PC-3 (cell line): ENCODE data around the gene ABHD2. TPM values are rescaled to one million over a fixed set of nuclear protein-coding genes. Genes with fewer than 3 reads are reported as not detected.

Experiments
- ATAC-seq: fragments of 200-7000 bp; cut with Tn5 transposase; 2 replicates; pipeline ENCODE4 v1.9.1; 2020; ENCODE audit warnings: mild to moderate bottlenecking, moderate library complexity
- BruUV-seq: library from RNA; stranded (reverse); fragments of 400-500 nt; replicated peaks from 2 replicates; lab custom pipeline; 2021; lab: Mats Ljungman, UMichigan
- CTCF ChIA-PET: fragments of 300-600 bp; sonication (Branson Sonifier 250); formaldehyde crosslinking; loops from one replicate; lab custom pipeline; 2022; ENCODE audit warnings: antibody characterized with exemption; lab: Charles Lee
- POLR2A ChIA-PET: fragments of 300-600 bp; sonication (Branson Sonifier 250); formaldehyde crosslinking; loops from one replicate; lab custom pipeline; 2022; ENCODE audit warnings: antibody characterized with exemption; ENCODE audit not compliant: unreplicated experiment; lab: Charles Lee
- DNase-seq: peaks from one replicate; pipeline ENCODE4 v3.0.0-alpha.2; 2015
- H2AFZ ChIP-seq: fragments of 300-600 bp; sonication (generic); 2 replicates; pipeline ENCODE4 v1.6.0; 2016; ENCODE audit warnings: antibody characterized with exemption, low read length
- H3F3A ChIP-seq: fragments of 300-600 bp; sonication (generic); one replicate; pipeline ENCODE4 v1.6.0; 2017; ENCODE audit warnings: antibody characterized with exemption, low read length, control low read depth, mild to moderate bottlenecking; ENCODE audit not compliant: unreplicated experiment
- H3K27ac ChIP-seq: fragments of 300-600 bp; sonication (generic); 2 replicates; pipeline ENCODE4 v1.5.1; 2016; ENCODE audit warnings: mild to moderate bottlenecking, low read length
- H3K27me3 ChIP-seq: fragments of 300-600 bp; sonication (generic); 2 replicates; pipeline ENCODE4 v1.6.1; 2016; ENCODE audit warnings: low read length, mixed read lengths
- H3K36me3 ChIP-seq: fragments of 300-600 bp; sonication (generic); 2 replicates; pipeline ENCODE4 v1.6.1; 2016; ENCODE audit warnings: low read depth, mixed run types, low read length, mixed read lengths
- H3K4me1 ChIP-seq: fragments of 300-600 bp; sonication (generic); 2 replicates; pipeline ENCODE4 v1.5.1; 2016; ENCODE audit warnings: low read length; ENCODE audit not compliant: insufficient read depth
- H3K4me2 ChIP-seq: fragments of 300-600 bp; sonication (generic); 2 replicates; pipeline ENCODE4 v1.6.0; 2016; ENCODE audit warnings: low read length
- H3K4me3 ChIP-seq: fragments of 300-600 bp; sonication (generic); 2 replicates; pipeline ENCODE4 v1.5.1; 2016; ENCODE audit warnings: mild to moderate bottlenecking, low read length, mixed read lengths
- H3K79me2 ChIP-seq: fragments of 300-600 bp; sonication (generic); 2 replicates; pipeline ENCODE4 v1.6.1; 2017; ENCODE audit warnings: low read length, mixed read lengths
- H3K9ac ChIP-seq: fragments of 300-600 bp; sonication (generic); 2 replicates; pipeline ENCODE4 v1.6.0; 2016; ENCODE audit warnings: mild to moderate bottlenecking, low read length
- H3K9me2 ChIP-seq: fragments of 300-600 bp; sonication (generic); replicated peaks from 2 replicates; pipeline ENCODE4 v1.6.1; 2016; ENCODE audit warnings: mixed run types, low read length, mixed read lengths
- H3K9me3 ChIP-seq: fragments of 300-600 bp; sonication (generic); 2 replicates; pipeline ENCODE4 v1.6.1; 2016; ENCODE audit warnings: low read length, mixed read lengths
- H4K20me1 ChIP-seq: fragments of 300-600 bp; sonication (generic); 2 replicates; pipeline ENCODE4 v1.6.1; 2016; ENCODE audit warnings: low read length, mixed read lengths
- EZH2 ChIP-seq: fragments of 300-600 bp; sonication (generic); IDR thresholded peaks from one replicate; pipeline ENCODE4 v1.6.1; 2017; ENCODE audit warnings: antibody characterized with exemption, mild to moderate bottlenecking, low read length; ENCODE audit not compliant: unreplicated experiment
- EZH2phosphoT487 ChIP-seq: fragments of 300-600 bp; sonication (generic); IDR thresholded peaks from 2 replicates; pipeline ENCODE4 v1.6.1; 2018; ENCODE audit warnings: mild to moderate bottlenecking, antibody characterized with exemption, low read length, borderline replicate concordance
- intact Hi-C: fragments of 100-400 bp; cut with micrococcal nuclease; formaldehyde crosslinking; loops from 2 replicates; pipeline ENCODE4 v1.9.0; 2023
- total RNA-seq: library from RNA; depleted of rRNA; stranded (reverse); fragments of >200 nt; gene quantifications from 2 replicates; pipeline ENCODE4 v1.2.3, GENCODE V29; 2014
- TF ChIP-seq, protein P1 (sequence below): fragments of 300-600 bp; sonication (generic); conservative IDR thresholded peaks from 2 replicates; pipeline ENCODE4 v1.5.1; 2017; ENCODE audit warnings: antibody characterized with exemption, low read depth, mild to moderate bottlenecking, low read length

ABHD2 gene
- total RNA-seq, 1 experiment from 2014 or later = 34.0 TPM

DNA sequence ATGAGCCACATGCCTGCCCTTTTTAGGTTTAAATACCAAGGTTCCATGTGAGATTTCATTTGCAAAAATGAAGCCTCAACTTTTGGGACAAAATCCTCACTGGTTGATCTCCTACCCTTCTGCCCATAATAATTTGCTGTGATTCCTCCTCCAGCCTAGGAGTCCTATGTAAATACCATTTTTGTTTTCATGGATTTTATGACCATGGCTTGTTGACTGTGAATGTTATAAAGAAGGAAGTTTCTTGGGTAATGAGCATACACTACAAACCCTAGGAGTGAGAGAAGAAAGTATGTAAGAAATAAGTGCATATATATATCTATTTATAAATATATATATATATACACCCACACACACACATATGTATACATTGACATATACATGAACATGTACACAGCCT, 120.0 kb downstream of the ABHD2 start:
- POLR2A ChIA-PET = no interaction called here
- Histone ChIP-seq H3K36me3 (no peaks in the 10 kb centered on the region), H3K27ac (no peak overlapping the region), H4K20me1 (no peaks in the 10 kb centered on the region), H3K4me2 (no peak overlapping the region), H3F3A (no peaks in the 10 kb centered on the region), H3K4me1 (no peaks in the 10 kb centered on the region), H3K79me2 (no peaks in the 10 kb centered on the region), H3K9me2 (no peaks in the 10 kb centered on the region), H3K9ac (no peak overlapping the region), H3K9me3 (no peaks in the 10 kb centered on the region), H2AFZ (no peak overlapping the region), H3K27me3 (no peaks in the 10 kb centered on the region), H3K4me3 (no peak overlapping the region)
- DNase-seq (no peak), ATAC-seq (no peak)
- CTCF ChIA-PET = no interaction called here
- TF ChIP-seq EZH2phosphoT487 (no peak), EZH2 (no peak)
- TF ChIP-seq, protein P1, sequence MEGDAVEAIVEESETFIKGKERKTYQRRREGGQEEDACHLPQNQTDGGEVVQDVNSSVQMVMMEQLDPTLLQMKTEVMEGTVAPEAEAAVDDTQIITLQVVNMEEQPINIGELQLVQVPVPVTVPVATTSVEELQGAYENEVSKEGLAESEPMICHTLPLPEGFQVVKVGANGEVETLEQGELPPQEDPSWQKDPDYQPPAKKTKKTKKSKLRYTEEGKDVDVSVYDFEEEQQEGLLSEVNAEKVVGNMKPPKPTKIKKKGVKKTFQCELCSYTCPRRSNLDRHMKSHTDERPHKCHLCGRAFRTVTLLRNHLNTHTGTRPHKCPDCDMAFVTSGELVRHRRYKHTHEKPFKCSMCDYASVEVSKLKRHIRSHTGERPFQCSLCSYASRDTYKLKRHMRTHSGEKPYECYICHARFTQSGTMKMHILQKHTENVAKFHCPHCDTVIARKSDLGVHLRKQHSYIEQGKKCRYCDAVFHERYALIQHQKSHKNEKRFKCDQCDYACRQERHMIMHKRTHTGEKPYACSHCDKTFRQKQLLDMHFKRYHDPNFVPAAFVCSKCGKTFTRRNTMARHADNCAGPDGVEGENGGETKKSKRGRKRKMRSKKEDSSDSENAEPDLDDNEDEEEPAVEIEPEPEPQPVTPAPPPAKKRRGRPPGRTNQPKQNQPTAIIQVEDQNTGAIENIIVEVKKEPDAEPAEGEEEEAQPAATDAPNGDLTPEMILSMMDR = no peak
- intact Hi-C loops = no loop called here
- no TSS peak for BruUV-seq

- no peak for TF ChIP-seq EZH2phosphoT487
- no peak for TF ChIP-seq EZH2
- TF ChIP-seq, protein P1 = no peak
- CTCF ChIA-PET = interaction anchor here (0.7 kb wide), 1 partner anchor 17 kb away, joined by 3 read pairs; no protein-coding TSS in a partner anchor
- ATAC-seq = no peak
Measured at GRCh38 chr15:89209057-89209456, 120.8 kb downstream of the ABHD2 start.

GRCh38 chr15:89211678-89212170, 123.5 kb downstream of the ABHD2 start:
- Histone ChIP-seq H3K36me3 (no peaks in the 10 kb centered on the region), H3K9me3 (no peaks in the 10 kb centered on the region), H3K79me2 (no peaks in the 10 kb centered on the region), H3K27ac (no peak overlapping the region), H3F3A (no peaks in the 10 kb centered on the region), H3K4me3 (no peak overlapping the region), H4K20me1 (no peaks in the 10 kb centered on the region), H3K9me2 (no peaks in the 10 kb centered on the region), H3K9ac (no peak overlapping the region), H3K4me1 (no peaks in the 10 kb centered on the region), H3K27me3 (no peaks in the 10 kb centered on the region), H2AFZ (no peak overlapping the region), H3K4me2 (no peak overlapping the region)
- POLR2A ChIA-PET = no interaction called here
- intact Hi-C loops = no loop called here
- no peak for DNase-seq
- TF ChIP-seq EZH2 (no peak), EZH2phosphoT487 (no peak)
- TF ChIP-seq, protein P1 = no peak
- CTCF ChIA-PET = no interaction called here
- no peak for ATAC-seq
- BruUV-seq = no TSS peak

More at GRCh38 chr15:89209057-89209456, 120.8 kb downstream of the ABHD2 start:
- no peak for DNase-seq
- no TSS peak for BruUV-seq
- Histone ChIP-seq H3K9ac (no peak overlapping the region), H3K9me3 (no peaks in the 10 kb centered on the region), H3K27ac (no peak overlapping the region), H4K20me1 (no peaks in the 10 kb centered on the region), H3K79me2 (no peaks in the 10 kb centered on the region), H3F3A (no peaks in the 10 kb centered on the region), H3K4me1 (no peaks in the 10 kb centered on the region), H3K36me3 (no peaks in the 10 kb centered on the region), H3K9me2 (no peaks in the 10 kb centered on the region), H3K4me2 (no peak overlapping the region), H2AFZ (no peak overlapping the region), H3K4me3 (no peak overlapping the region), H3K27me3 (no peaks in the 10 kb centered on the region)
- POLR2A ChIA-PET = no interaction called here
- intact Hi-C loops = no loop called here
